Hematopoietic multipotent progenitor cell treated with erythropoietin and hydrocortisone succinate and interleukin-3 and kit ligand, for 17 days (in vitro differentiated cells): ENCODE results near the gene SERF1A.
"Not testable (repeated sequence)": the region's sequence is repeated elsewhere in the genome, so short reads cannot be mapped to it uniquely, and the experiment has no call there.

Experiments
- DNase-seq: peaks from one replicate; pipeline ENCODE4 v3.0.0-alpha.2; 2015; ENCODE audit warnings: low spot score

Gene SERF1A

DNA sequence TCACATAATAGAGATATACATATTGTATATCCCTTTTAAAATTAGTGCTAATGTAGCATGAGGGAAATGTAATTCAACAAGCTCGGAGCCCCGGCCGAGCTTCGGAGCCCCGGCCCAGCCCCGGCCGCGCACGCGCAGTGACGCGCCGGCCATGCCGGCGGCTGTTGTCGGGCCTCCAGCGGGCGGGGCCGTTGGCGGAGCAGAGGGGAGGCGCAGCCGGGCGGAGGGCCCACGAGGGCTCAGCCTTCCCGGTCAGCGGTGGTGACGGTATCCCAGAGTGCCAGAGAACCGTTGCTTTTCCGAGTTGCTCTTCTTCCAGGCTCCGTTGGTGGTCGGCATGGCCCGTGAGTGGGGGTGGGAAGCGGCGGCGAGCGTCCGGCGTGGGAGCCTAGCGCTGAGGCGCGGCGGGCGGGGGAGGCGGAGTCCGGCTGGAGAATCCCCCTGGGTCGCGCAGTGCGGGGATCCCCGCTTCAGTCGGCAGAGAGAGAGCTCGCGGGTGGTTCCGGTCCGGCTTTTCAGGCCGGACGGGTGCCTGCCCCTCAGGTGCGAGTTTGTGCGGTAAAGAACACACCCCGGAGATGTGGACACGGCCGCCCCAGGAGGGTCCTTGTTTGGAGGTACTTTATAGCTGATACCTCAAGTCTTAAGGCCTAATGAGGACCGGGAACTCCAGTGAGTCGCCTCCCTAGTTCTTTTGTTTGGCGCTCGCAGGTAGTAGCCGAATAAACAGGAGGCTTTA, at the start of gene SERF1A:
TSS of gene SERF1A (plus strand) at position 137 of the 739 bp plus-strand sequence. CDS start at position 338, 201 bp downstream.
- DNase-seq, result not testable (repeated sequence)

DNA sequence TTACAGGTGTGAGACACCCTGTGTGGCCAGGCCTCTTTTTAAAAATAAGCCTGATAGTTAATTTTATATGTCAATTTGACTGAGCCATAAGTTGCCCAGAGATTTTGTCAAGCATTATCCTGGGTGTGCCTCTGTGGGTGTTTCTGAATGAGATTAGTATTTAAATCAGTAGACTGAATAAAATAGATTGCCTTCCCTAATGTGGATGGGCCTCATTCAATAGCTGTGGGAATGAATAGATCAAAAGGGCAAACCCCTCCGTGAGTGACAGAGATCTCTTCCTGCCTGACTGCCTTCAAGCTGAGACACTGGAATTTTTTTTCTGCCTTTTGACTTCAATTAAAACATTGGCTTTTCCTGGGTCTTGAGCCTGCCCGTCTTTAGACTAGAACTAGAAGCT, 33.7 kb upstream of the SERF1A start:
- not testable (repeated sequence) for DNase-seq

- DNase-seq, result not testable (repeated sequence)
These were observed 29.8 kb upstream of the SERF1A start for GRCh38 chr5:70870626-70871025.

GRCh38 chr5:70896076-70896475, 4.4 kb upstream of the SERF1A start:
- not testable (repeated sequence) for DNase-seq

- DNase-seq, result not testable (repeated sequence)
These were observed 753 bp downstream of the SERF1A start for GRCh38 chr5:70901272-70901571.

GRCh38 chr5:70906624-70907023, 6.2 kb downstream of the SERF1A start:
- not testable (repeated sequence) for DNase-seq

GRCh38 chr5:70916829-70917228, 16.4 kb downstream of the SERF1A start:
- not testable (repeated sequence) for DNase-seq

DNA sequence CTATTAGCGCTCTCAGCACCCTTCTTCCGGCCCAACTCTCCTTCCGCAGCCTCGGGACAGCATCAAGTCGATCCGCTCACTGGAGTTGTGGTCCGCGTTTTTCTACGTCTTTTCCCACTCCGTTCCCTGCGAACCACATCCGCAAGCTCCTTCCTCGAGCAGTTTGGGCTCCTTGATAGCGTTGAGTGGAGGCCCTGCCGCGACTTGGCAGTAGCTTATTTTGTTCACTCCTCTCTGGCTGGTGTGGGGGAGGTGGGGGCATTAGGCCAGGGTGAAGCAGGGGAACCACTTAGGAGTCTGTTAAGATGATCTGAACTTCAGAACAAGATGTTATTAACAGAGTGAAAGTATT, 24.7 kb downstream of the SERF1A start:
- not testable (repeated sequence) for DNase-seq

DNA sequence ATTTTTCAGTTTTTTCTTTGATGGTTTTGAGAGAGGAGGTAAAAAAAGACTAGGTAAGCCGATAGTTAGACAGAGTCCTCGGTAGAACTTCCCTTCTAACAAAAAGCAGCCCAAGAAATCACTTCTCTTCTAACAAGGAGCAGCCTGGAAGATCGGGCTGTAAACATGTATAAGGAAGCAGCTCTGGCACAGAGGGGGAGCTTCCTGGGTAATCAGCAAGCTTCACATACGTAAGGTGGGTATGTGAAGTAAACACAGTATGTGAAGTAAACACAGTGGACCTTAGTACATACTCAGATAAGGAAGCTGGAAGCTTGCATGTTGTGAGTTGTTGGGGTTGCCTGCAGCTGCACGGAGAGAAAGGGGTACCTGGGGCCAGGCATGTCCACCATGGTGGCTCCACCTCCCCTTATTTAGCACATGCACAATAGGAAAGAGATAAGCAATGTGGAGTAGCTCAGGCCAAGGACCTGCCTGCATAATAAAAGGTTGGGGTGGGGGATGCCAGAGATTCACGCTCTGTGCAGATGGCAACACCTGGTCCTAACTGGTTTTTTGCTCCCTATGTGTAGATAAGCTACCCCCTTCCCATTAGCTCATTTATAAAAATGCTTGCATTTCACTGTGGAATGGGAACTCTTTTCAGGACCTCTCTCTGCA, 31.4 kb downstream of the SERF1A start:
- not testable (repeated sequence) for DNase-seq

- DNase-seq, result not testable (repeated sequence)
These were observed 32.1 kb downstream of the SERF1A start for GRCh38 chr5:70932560-70932959.

DNA sequence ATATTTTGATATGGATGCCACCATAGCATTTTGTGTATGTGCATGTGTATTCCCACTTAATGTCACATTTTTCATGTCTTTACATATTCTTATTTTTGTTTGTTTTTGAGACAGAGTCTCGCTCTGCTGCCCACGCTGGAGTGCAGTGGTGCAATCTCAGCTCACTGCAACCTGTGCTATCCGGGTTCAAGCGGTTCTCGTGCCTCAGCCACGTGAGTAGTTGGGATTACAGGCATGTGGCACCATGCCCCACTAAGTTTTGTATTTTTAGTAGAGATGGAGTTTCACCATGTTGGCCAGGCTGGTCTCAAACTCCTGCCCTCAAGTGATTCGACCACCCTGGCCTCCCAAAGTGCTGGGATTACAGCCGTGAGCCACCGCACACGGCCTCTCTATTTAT, 52.6 kb downstream of the SERF1A start:
- not testable (repeated sequence) for DNase-seq
